SK-N-MC (cell line): Measurements from ENCODE around the gene PLD3.
"Not testable (repeated sequence)": the region's sequence is repeated elsewhere in the genome, so short reads cannot be mapped to it uniquely, and the experiment has no call there.

Experiments used
- DNase-seq: peaks from one replicate; pipeline ENCODE4 v3.0.0-alpha.2; 2011; ENCODE audit warnings: low read depth, low spot score
- H3K27ac ChIP-seq: fragments of 200-600 bp; sonication (generic); 2 replicates; pipeline ENCODE4 v1.5.1; 2016; ENCODE audit warnings: mixed run types
- H3K36me3 ChIP-seq: fragments of 200-600 bp; sonication (generic); 2 replicates; pipeline ENCODE4 v1.6.1; 2017; ENCODE audit warnings: antibody characterized with exemption, low read length, mixed read lengths; ENCODE audit not compliant: insufficient read depth
- H3K4me3 ChIP-seq: fragments of 200-600 bp; sonication (generic); 2 replicates; pipeline ENCODE4 v1.5.1; 2016
- H3K9ac ChIP-seq: fragments of 200-600 bp; sonication (generic); 2 replicates; pipeline ENCODE4 v1.8.0; 2017; ENCODE audit warnings: mixed run types, mixed read lengths; ENCODE audit not compliant: insufficient read length
- H3K9me3 ChIP-seq: fragments of 200-600 bp; sonication (generic); 2 replicates; pipeline ENCODE4 v1.6.1; 2017; ENCODE audit warnings: low read depth, mild to moderate bottlenecking, antibody characterized with exemption, low read length, moderate library complexity, mixed read lengths
- EZH2 ChIP-seq: fragments of 200-600 bp; sonication (generic); IDR thresholded peaks from one replicate; pipeline ENCODE4 v1.6.1; 2017; ENCODE audit warnings: antibody characterized with exemption
- FOXP2 ChIP-seq: optimal IDR thresholded peaks from 2 replicates; pipeline ENCODE3; 2011; ENCODE audit warnings: mild to moderate bottlenecking, moderate library complexity; ENCODE audit not compliant: insufficient read depth; ENCODE audit errors: extremely low read length, control extremely low read depth
- POLR2AphosphoS5 ChIP-seq: IDR thresholded peaks from 2 replicates; pipeline ENCODE4 v1.6.1; 2012; ENCODE audit warnings: mild to moderate bottlenecking, low read depth, low read length, borderline replicate concordance

The PLD3 gene

GRCh38 chr19:40322271-40322610 lies 26.3 kb upstream of the PLD3 start:
- TF ChIP-seq POLR2AphosphoS5 = no peak
- no peak for TF ChIP-seq EZH2
- TF ChIP-seq FOXP2 = no peak
- Histone ChIP-seq H3K9ac (no peak overlapping the region), H3K36me3 (peaks cover 52% of the 10 kb centered on the region), H3K4me3 (no peak overlapping the region), H3K9me3 (no peaks in the 10 kb centered on the region), H3K27ac (no peak overlapping the region)
- no peak for DNase-seq

DNA sequence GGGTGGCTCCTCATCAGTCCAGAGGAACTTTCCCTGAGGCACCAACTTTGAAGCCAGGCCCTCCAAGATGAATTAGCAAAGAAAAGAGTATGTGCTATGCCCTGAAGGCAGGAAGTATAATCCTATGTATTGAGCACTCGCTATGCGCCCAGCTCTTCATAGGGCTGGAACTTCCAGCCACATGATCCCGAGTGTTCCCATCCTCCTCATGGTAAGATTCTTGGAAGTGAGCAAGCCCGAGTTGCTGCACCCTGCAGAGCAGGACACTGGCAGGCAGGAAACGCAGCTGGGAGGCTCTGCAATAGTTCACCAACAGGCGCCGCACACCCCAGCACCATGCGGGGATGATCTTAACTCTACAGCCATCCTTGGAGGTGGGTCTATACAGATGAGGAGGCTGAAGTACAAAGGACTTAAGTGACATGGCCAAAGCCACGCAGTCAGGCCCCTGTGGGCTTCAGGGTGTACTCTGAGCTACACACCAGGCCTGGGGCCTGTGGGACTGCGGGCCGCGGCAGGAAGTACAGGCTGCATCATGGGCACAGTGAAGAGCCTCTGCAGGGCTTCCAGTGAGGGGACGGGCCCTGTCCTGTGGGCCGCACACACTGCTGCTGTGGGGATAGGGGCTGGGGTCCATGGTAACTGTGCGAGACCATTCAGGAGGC lies 25.4 kb upstream of the PLD3 start:
- Histone ChIP-seq H3K4me3 (peak overlapping the region; percentile 40), H3K9ac (peak overlapping the region; percentile 25), H3K9me3 (no peaks in the 10 kb centered on the region), H3K36me3 (peaks cover 54% of the 10 kb centered on the region), H3K27ac (peak overlapping the region; percentile 79)
- DNase-seq = peak; percentile 66
- TF ChIP-seq FOXP2 (no peak), EZH2 (no peak), POLR2AphosphoS5 (peak; percentile 13; the same call in 1 of the 2 replicates)

GRCh38 chr19:40323705-40324104 lies 24.8 kb upstream of the PLD3 start:
- Histone ChIP-seq H3K4me3 (peak overlapping the region; percentile 40), H3K27ac (peak overlapping the region; percentile 79), H3K9ac (peak overlapping the region; percentile 25), H3K36me3 (peaks cover 60% of the 10 kb centered on the region), H3K9me3 (no peaks in the 10 kb centered on the region)
- no peak for TF ChIP-seq FOXP2
- no peak for TF ChIP-seq EZH2
- no peak for DNase-seq

DNA sequence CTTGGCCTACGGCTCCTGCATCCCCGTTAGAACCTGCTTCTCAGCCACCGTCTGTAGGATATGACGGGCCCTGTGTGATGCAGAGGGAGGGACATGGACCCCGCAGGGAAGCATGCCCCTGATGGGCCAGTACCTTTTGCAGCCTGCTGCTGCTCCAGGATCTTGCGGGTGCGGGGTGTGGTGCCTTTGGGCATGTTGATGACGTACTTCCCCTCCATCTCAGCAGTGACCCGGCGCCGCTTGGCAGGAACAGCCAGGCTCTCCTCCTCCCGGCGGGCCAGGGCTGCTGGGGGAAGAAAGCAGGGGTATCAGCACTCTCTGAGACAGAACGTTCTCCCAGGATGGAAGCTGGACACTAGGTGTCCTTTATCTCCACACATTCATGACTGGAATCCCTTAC lies 22.3 kb upstream of the PLD3 start:
- DNase-seq = no peak
- Histone ChIP-seq H3K9ac (no peak overlapping the region), H3K36me3 (peaks cover 60% of the 10 kb centered on the region), H3K27ac (no peak overlapping the region), H3K9me3 (no peaks in the 10 kb centered on the region), H3K4me3 (no peak overlapping the region)
- TF ChIP-seq FOXP2 (no peak), POLR2AphosphoS5 (no peak), EZH2 (no peak)

DNA sequence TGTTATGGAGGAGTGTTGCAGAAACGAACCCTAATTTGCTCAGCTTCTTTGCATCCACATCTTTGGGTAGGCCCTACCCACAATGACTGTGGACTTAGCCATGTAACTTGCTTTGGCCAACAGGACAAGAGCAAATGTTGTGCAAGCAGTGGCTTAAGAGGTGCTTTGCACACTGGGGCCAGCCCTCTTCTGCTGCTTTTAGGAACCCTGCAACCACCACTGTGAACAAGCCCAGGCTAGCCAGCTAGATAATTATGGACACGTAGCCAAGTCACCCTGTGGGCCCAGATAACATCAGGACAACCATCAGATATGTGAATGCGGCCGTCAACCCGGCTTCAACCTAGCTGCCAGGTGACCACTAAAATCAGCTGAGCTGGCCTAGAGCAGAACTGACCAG lies 17.4 kb upstream of the PLD3 start:
- no peak for TF ChIP-seq FOXP2
- TF ChIP-seq POLR2AphosphoS5 = no peak
- Histone ChIP-seq H3K27ac (no peak overlapping the region), H3K9ac (no peak overlapping the region), H3K9me3 (no peaks in the 10 kb centered on the region), H3K36me3 (peaks cover 53% of the 10 kb centered on the region; the same call in 1 of the 2 replicates), H3K4me3 (no peak overlapping the region)
- DNase-seq = no peak

GRCh38 chr19:40332669-40333068 lies 15.8 kb upstream of the PLD3 start:
- Histone ChIP-seq H3K9ac (no peak overlapping the region), H3K9me3 (no peaks in the 10 kb centered on the region), H3K4me3 (no peak overlapping the region), H3K27ac (no peak overlapping the region), H3K36me3 (peaks cover 48% of the 10 kb centered on the region; the same call in 1 of the 2 replicates)
- DNase-seq = no peak
- TF ChIP-seq FOXP2 (no peak), POLR2AphosphoS5 (no peak), EZH2 (no peak)

DNA sequence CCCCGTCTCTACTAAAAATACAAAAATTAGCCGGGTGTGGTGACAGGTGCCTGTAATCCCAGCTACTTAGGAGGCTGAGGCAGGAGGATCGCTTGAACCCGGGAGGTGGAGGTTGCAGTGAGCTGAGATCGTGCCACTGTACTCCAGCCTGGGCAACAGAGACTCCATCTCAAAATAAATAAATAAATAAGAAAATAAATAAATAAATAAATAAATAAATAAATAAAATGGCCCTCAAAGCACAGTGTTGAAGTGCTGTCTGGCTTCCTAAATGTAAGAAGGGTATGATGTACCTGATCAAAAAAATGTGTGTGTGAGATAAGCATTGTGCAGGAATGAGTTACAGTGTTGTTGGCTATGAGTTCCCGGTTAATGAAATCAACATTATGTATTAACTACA lies 15.4 kb upstream of the PLD3 start:
- not testable (repeated sequence) for DNase-seq, H3K27ac ChIP-seq, H3K9ac ChIP-seq, H3K9me3 ChIP-seq, H3K4me3 ChIP-seq
- peaks cover 46% of the 10 kb centered on the region; the same call in 1 of the 2 replicates for H3K36me3 ChIP-seq

DNA sequence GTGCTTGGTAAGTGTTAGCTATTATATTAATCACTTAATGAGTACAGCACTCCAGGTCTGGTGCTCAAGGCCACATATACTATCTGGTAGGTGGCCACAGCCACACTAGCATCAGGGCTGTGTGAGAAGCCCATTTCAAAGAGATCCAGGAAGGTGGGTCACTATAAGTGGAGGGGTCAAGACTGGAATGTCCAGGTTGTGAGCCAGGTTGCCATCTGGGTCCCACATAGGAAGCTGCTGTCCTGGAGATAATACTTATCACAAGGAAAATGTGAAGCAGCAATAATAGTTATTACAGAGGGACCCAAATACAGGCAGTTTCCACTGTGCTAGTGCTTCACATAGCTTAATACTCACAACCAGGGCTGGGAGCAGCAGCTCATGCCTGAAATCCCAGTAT lies 13.4 kb upstream of the PLD3 start:
- Histone ChIP-seq H3K9ac (no peak overlapping the region), H3K9me3 (no peaks in the 10 kb centered on the region), H3K27ac (no peak overlapping the region), H3K36me3 (peaks cover 43% of the 10 kb centered on the region; the same call in 1 of the 2 replicates), H3K4me3 (no peak overlapping the region)
- no peak for DNase-seq
- TF ChIP-seq EZH2 (no peak), POLR2AphosphoS5 (no peak), FOXP2 (no peak)
